Vagina (tissue), 2 donors: ENCODE data around the gene NOC4L.

Source experiments
- POLR2A ChIP-seq, 2 donors: fragments of 450-650 bp; IDR thresholded peaks; one replicate each; pipeline ENCODE4 v1.6.1; 2017; ENCODE audit warnings: antibody characterized with exemption in 2 of 2, mild to moderate bottlenecking in 2 of 2, moderate library complexity in 2 of 2
- TF ChIP-seq, protein P1 (sequence below), 3 experiments: fragments of 450-650 bp in 2 of 3; fragments of 200-600 bp in 1 of 3; sonication (generic) in 1 of 3; IDR thresholded peaks; one replicate each; pipeline ENCODE4 v1.5.1; 2017 to 2019; ENCODE audit warnings: antibody characterized with exemption in 3 of 3, mild to moderate bottlenecking in 2 of 3, moderate library complexity in 2 of 3

DNA sequence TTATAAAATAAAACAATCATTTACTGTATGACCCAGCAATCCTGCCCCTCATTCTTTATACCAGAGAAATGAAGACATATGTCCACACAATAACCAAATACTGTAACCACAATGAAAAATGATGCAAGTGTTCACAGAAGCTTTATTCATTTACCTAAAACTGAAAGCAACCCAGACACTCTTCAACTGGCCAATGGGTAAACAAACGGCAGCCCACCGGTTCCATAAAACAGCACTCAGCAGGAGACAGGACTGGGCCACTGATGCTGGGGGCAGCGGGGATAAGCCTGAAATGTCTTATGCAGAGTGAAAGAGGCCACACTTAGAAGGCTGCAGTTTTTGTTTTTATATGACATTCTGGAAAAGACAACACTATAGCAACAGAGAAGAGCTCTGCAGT is 15.2 kb upstream of the NOC4L start:
- TF ChIP-seq, protein P1, sequence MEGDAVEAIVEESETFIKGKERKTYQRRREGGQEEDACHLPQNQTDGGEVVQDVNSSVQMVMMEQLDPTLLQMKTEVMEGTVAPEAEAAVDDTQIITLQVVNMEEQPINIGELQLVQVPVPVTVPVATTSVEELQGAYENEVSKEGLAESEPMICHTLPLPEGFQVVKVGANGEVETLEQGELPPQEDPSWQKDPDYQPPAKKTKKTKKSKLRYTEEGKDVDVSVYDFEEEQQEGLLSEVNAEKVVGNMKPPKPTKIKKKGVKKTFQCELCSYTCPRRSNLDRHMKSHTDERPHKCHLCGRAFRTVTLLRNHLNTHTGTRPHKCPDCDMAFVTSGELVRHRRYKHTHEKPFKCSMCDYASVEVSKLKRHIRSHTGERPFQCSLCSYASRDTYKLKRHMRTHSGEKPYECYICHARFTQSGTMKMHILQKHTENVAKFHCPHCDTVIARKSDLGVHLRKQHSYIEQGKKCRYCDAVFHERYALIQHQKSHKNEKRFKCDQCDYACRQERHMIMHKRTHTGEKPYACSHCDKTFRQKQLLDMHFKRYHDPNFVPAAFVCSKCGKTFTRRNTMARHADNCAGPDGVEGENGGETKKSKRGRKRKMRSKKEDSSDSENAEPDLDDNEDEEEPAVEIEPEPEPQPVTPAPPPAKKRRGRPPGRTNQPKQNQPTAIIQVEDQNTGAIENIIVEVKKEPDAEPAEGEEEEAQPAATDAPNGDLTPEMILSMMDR (IDR thresholded peaks at IDR 0.05), result no peak
- no peak for TF ChIP-seq POLR2A (IDR thresholded peaks at IDR 0.05)
